Stimulated activated CD8-positive, alpha-beta memory T cell treated with anti-CD3 and anti-CD28 coated beads, Interleukin-7, amount 100 ng/mL, for 48 hours (primary cell): ENCODE data around the gene GNAS-AS1.

Experiments
- DNase-seq, 2 donors: peaks; one replicate each; pipeline ENCODE4 v3.0.0-alpha.2; 2020; ENCODE audit warnings: low read depth in 1 of 2; ENCODE audit errors: extremely low read depth in 1 of 2

The GNAS-AS1 gene

DNA sequence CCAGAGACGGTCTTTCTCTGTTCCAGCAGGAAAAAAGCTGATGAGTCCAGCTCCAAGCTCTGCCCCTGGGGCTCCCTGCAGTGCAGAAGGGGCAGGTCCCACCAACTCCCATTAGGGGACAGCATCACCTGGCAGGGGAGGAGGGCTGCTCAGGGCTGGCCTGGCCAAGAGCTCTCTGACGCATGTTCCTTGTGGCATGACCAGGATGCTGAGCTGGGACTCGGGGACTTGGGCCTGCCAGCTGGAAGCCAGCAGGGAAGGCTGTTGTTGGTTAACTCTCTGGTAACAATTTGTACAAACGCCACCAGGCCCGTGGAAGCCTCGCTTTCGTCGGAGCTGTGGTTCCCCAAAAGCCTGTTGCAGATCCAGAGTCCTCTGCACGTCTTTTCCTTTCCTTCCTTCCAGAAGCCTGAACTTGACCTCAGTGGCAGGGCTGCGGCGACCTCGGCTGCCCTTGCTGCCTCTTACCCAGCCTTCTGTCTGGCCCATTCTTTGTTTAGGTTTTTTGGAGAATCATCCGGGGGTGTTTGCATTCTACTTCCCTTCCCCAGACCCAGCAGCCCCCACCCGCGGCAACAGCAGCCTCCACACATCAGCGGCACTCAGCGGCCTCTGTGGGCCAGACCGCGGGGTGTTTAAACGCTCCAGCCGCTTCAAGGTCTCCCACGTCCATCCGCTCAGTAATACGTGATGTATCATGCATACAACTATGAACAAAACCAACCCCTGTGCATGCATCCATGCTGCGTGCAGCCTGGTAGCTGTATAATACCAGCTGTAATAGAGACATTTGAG is 63.3 kb downstream of the GNAS-AS1 start:
- DNase-seq = no peak

DNA sequence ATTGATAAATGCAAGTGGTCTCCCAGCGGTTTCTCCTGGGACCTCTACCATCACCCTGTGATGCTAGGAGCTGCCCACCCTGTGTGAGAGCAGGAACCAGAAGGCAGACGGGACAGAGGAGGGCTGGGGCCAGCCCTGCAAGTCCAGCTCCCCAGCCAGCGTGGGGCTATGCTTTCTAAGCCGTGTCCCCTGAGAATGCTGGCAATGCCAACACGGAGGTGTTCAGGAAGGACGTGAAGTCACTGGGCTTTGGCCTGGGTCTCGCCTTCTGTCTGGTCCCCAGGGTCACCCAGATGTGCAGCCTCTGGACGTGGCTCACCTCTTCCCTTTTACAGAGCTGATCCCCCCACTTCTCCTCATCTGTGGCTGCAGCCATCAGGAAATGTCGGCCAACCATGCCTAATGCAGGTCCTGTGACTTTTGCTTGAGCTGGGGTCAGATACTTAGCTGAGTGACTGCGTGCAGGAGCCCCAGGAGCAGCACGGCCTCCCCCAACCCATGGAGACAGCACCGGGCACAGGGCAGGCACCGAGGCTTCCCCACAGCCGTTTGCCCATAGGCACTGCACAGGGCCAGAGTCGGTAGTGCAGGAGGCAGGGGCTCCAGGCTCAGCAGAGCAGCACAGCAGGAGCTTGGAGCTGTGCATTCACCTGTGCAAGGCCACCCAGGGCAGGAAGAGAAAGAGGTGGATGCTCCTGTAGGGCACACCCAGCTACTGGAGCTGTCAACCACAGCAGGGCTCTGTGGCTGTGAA is 66.2 kb downstream of the GNAS-AS1 start:
- DNase-seq = no peak

DNA sequence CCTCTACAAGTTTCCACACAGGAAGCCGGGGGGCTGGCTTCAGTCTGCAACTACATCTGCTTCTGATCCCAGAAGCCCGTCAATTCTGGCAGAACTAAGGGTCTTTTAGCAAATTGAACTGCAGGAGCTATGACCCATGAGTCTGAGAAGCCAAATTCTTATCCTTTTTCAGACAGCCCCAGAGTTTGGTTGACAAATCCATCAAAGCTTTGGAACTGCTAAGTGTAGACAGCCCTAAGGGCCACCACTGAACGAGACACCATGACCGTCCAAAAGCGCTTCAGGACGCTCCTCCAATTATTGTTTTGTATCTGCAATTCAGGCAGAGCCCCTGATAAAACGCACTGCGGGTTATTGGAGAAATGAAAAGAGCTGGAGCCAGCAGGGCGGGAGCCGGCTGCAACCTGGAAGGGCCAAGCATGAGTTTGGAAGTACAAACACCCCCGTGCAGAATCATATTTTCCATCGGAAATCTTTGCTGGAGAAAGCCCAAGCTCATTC is 67.1 kb downstream of the GNAS-AS1 start:
- DNase-seq = no peak

DNA sequence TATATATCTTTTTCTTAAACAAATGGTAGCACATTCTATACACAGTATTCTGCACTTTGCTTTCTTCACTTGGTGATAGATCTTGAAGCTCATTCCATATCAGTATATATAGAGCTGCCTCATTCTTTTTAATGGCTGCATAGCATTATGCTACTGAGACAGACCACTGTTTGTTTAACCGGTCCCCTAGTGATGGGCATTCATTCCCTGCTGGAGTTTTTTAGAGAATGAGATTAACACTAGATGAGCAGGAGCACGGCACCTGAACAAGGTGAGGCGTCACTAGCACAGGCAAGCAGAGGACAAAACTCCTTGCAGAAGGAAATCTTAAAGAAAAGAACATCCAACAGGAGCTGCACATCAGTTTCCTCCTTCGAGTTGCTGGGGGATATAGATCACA is 69.6 kb downstream of the GNAS-AS1 start:
- no peak for DNase-seq

DNA sequence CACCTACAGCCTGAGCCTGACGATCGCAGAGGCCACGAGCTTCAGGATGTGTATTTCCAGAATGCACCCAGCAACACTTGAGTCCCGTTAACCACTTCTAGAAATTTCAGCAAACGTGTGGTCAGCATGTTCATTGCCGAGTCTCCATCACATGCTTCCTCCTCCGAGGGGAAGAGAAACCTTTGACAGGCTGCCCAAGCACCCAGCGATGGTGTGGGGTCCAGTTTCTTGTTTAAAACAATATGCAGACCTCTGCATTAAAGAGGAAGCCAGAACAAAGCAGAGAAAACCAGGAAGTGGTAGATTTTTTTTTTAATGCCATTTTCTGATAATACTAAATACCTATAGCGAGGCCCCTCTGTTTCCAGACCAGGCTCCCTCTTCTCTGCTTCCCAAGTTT is 71.9 kb downstream of the GNAS-AS1 start:
- no peak for DNase-seq

DNA sequence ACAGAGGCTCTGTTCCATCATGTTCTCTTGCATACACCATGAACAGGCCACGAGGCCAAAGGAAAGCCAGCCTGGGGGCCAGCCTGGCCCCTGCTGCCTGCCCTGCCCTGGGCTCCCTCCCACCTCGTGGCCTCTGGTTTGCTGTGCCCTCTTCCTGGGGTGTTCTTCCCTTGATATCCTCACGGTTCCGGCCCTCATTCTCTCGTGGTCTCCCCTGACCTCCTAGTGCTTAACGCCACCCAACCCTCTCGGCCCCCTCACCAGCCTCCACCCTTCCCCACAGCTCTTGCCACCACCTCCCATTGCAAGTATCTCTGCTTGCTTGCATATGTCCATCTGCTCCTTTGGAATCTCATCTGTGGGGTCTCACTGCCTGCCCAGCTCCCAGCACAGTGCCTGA is 73.0 kb downstream of the GNAS-AS1 start:
- no peak for DNase-seq

DNA sequence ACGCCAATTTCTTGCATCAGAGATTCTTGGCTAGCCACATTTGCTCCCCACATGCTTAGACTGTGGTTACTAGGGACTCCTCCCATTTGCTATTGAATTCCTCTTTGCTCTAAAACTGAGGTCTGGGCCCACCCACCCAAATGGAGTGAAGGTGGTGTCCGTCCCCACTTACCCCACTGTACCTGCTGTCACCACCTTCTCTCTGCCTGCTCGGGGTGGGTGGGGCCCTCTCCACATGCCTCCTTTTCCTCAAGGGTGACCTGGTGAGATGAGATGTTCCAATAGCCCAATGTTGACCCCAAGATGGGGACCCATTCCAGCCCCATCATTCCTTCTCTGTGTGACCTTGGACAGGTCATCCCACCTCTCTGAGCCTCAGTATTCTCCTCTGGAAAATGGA is 74.6 kb downstream of the GNAS-AS1 start:
- DNase-seq = no peak

DNA sequence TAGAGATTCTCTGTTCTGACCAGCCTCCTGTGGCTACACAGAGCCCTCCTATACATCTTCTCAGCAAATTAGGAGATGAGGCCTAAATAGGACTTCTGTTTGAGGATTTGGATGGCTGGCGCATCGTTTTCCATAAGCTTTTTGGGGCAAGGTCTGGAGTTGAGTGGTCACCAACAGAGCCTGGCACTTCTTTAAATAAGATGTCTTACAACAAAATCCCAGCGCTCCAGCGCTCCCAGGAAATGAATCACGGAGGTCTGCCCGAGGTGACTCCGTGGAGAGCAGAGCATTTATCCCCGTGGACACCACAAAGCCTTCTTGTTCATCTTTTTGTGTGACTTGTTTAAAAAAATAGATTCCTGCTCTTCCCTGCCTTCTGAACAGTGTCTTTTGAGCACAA is 75.3 kb downstream of the GNAS-AS1 start:
- no peak for DNase-seq

DNA sequence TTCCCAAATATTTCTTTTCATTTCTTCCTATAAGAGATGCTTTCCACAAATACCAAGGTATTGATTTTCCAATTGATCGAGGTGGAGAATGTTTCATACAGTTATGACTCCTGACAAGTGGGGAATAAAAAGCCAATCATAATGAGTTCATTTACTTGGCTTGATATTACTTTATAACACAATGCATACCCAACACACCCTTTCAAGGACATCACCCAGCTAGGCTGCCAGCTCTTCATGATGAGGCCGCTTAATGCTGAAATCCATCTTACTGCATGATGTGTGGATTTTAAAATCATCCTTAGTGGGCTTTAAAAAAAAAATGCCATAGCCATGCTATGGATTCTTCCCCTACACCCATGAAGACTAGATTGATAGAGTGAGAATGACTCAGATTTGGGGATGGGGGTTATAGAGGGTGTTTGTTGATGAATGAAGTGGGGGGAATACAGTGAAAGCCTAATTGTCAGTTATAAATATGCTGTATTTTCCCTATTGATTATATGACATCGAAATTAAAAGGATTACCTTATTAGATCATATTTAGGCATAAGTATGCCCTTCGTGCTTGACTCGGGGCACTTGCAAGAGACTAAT is 75.9 kb downstream of the GNAS-AS1 start:
- DNase-seq = no peak

DNA sequence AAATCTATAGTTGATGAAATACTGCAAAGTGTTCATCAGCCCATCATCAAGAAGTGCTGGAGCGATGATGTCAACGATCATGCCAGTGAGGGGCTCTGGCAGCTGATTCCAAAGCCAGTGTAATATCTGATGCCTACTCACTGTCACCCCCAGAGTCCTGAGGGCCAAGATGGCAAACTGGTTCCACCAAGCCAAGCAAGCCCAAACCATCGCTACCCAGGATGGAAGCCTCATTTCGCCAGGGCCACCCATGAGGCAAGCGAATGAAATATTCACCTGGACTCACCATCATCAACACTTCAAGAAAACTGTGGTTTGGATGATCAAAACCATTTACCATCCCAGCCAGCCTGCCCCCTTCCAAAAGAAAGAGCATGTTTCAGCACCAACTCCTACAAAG is 76.5 kb downstream of the GNAS-AS1 start:
- DNase-seq = no peak

DNA sequence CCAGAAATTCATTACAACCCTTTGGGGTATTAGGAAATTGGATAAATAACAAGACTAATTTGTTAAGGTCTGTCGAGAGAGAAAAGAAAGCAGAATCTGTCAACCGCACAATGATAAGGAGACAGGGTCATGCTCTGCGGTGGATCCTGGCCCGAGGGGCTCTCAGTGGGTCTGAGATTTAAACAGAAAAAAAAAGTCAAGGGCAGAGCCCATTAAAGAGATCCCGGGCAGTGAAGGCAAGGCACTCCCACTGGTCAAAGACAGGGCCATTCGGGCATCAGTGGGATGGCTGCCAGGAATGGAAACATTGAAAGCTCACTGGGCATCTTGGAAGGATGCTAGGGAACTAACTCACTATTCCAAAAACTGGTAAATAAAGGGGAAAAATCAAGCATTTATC is 77.9 kb downstream of the GNAS-AS1 start:
- no peak for DNase-seq
